Left kidney (tissue), 2 donors: ENCODE data around the gene FBXW8. TPM values are rescaled to one million over a fixed set of nuclear protein-coding genes. Genes with fewer than 3 reads are reported as not detected.
A peak's percentile ranks its signal among the peaks of the same experiment; 100 is the strongest.

Experiments used
- DNase-seq: peaks from one replicate; pipeline ENCODE4 v3.0.0-alpha.2; 2013
- polyA plus RNA-seq: library from polyadenylated mRNA; unstranded; fragments of 120-200 nt; gene quantifications from one replicate; pipeline ENCODE4 v1.2.1, GENCODE V29; 2013; ENCODE audit not compliant: insufficient read length

Gene FBXW8
- polyA plus RNA-seq, 1 donor = 23.8 TPM

GRCh38 chr12:117076410-117077372 lies 165.9 kb downstream of the FBXW8 start:
- no peak for DNase-seq

- no peak for DNase-seq
These were observed 168.7 kb downstream of the FBXW8 start for GRCh38 chr12:117079487-117079886.

- peak; percentile 75 for DNase-seq
These were observed 170.0 kb downstream of the FBXW8 start for GRCh38 chr12:117080661-117081144.

Other genes starting within 250 kb of the FBXW8 start
- 33.8 TPM for gene SPRING1, start 172.9 kb upstream of the FBXW8 start, polyA plus RNA-seq
- 8.6 TPM for gene RNFT2, start 172.6 kb upstream of the FBXW8 start, polyA plus RNA-seq
- 0.90 TPM for gene HRK, start 29.5 kb upstream of the FBXW8 start, polyA plus RNA-seq
- 7.1 TPM for gene TESC, start 188.5 kb downstream of the FBXW8 start, polyA plus RNA-seq